HepG2 (cell line): Measurements from ENCODE around the gene SNRNP27. TPM values are rescaled to one million over a fixed set of nuclear protein-coding genes. Genes with fewer than 3 reads are reported as not detected.

Source experiments
- HNF1B ChIP-seq: sonication (generic); formaldehyde crosslinking; IDR thresholded peaks from 2 replicates; pipeline ENCODE4 v1.5.1; 2020; ENCODE audit warnings: mild to moderate bottlenecking, moderate library complexity, missing genetic modification reagents
- HNRNPK ChIP-seq: fragments of 200-400 bp; formaldehyde crosslinking; IDR thresholded peaks from 2 replicates; pipeline ENCODE4 v1.6.1; 2018; ENCODE audit warnings: low read length, low read depth, moderate library complexity, mild to moderate bottlenecking; ENCODE audit not compliant: poor library complexity, severe bottlenecking
- MBNL3 ChIP-seq: fragments of 250-450 bp; sonication (Bioruptor Pico); conservative IDR thresholded peaks from 2 replicates; pipeline ENCODE4 v1.8.0; 2022; ENCODE audit warnings: mild to moderate bottlenecking, inconsistent platforms
- MXD1 ChIP-seq: sonication (generic); formaldehyde crosslinking; IDR thresholded peaks from 2 replicates; pipeline ENCODE4 v1.4.0; 2020; ENCODE audit warnings: mild to moderate bottlenecking, missing genetic modification reagents
- MZF1 ChIP-seq: sonication (generic); formaldehyde crosslinking; IDR thresholded peaks from 2 replicates; pipeline ENCODE4 v1.8.1; 2023; ENCODE audit warnings: mild to moderate bottlenecking, missing genetic modification reagents, borderline replicate concordance
- NRL ChIP-seq: sonication (generic); formaldehyde crosslinking; IDR thresholded peaks from 2 replicates; pipeline ENCODE4 v1.5.0; 2020; ENCODE audit warnings: missing genetic modification reagents, mild to moderate bottlenecking, moderate library complexity, borderline replicate concordance
- RBM39 ChIP-seq: fragments of 200-400 bp; formaldehyde crosslinking; IDR thresholded peaks from one replicate; pipeline ENCODE4 v1.6.1; 2018; ENCODE audit warnings: antibody characterized with exemption, mild to moderate bottlenecking, low read depth, low read length; ENCODE audit not compliant: poor library complexity, severe bottlenecking
- REXO4 ChIP-seq: sonication (generic); formaldehyde crosslinking; IDR thresholded peaks from 2 replicates; pipeline ENCODE4 v1.8.0; 2022; ENCODE audit warnings: missing genetic modification reagents, mild to moderate bottlenecking, borderline replicate concordance
- TBX2 ChIP-seq: sonication (generic); formaldehyde crosslinking; IDR thresholded peaks from 2 replicates; pipeline ENCODE4 v1.5.0; 2020; ENCODE audit warnings: missing genetic modification reagents, mild to moderate bottlenecking, borderline replicate concordance
- TCF12 ChIP-seq, 2 experiments: fragments of 450-650 bp in 1 of 2; sonication (generic) in 1 of 2; formaldehyde crosslinking in 1 of 2; IDR thresholded peaks; 2 replicates each; pipeline versions ENCODE4 v1.6.1 to v1.8.0; 2017 to 2022; ENCODE audit warnings: antibody characterized with exemption in 1 of 2, mild to moderate bottlenecking in 1 of 2, missing genetic modification reagents in 1 of 2, moderate library complexity in 1 of 2
- ZBTB33 ChIP-seq: sonication (generic); formaldehyde crosslinking; IDR thresholded peaks from 2 replicates; pipeline ENCODE4 v1.4.0; 2020; ENCODE audit warnings: missing genetic modification reagents
- ZNF205 ChIP-seq: IDR thresholded peaks from 2 replicates; pipeline ENCODE4 v1.6.1; 2018; ENCODE audit warnings: missing biosample characterization, missing genetic modification reagents
- ZNF362 ChIP-seq: sonication (generic); formaldehyde crosslinking; IDR thresholded peaks from 2 replicates; pipeline ENCODE4 v1.4.0; 2020; ENCODE audit warnings: missing genetic modification reagents, mild to moderate bottlenecking, borderline replicate concordance
- ZNF446 ChIP-seq: sonication (generic); formaldehyde crosslinking; IDR thresholded peaks from 2 replicates; pipeline ENCODE4 v1.5.0; 2020; ENCODE audit warnings: mild to moderate bottlenecking, missing genetic modification reagents
- ZNF570 ChIP-seq: sonication (generic); formaldehyde crosslinking; IDR thresholded peaks from 2 replicates; pipeline ENCODE4 v1.4.0; 2020; ENCODE audit warnings: mild to moderate bottlenecking, missing genetic modification reagents, borderline replicate concordance
- ZNF619 ChIP-seq: sonication (generic); formaldehyde crosslinking; IDR thresholded peaks from 2 replicates; pipeline ENCODE4 v1.4.0; 2020; ENCODE audit warnings: mild to moderate bottlenecking, missing genetic modification reagents
- polyA plus RNA-seq, 8 experiments: library from polyadenylated mRNA; depleted of rRNA in 3 of 8; stranded (reverse) in 7 of 8; unstranded in 1 of 8; fragments of >200 nt; fragmentation: Illumina TruSeq in 4 of 8; extraction: Trizol in 4 of 8; gene quantifications; 2 replicates each; pipeline versions ENCODE4 v1.2.1 to v1.2.3, GENCODE V29; 2011 to 2016; ENCODE audit warnings: low read depth in 4 of 8, missing spikeins in 1 of 8, mixed read lengths in 1 of 8; ENCODE audit not compliant: insufficient read depth in 1 of 8
- total RNA-seq, 5 experiments: library from RNA; depleted of rRNA; stranded (reverse); fragments of >200 nt; fragmentation: Illumina TruSeq; extraction: Trizol; gene quantifications; 2 replicates each; pipeline ENCODE4 v1.2.3, GENCODE V29; 2016; ENCODE audit warnings: low read depth in 1 of 5
- TF ChIP-seq, protein P1 (sequence below): sonication (generic); formaldehyde crosslinking; IDR thresholded peaks from 2 replicates; pipeline ENCODE4 v1.8.0; 2022; ENCODE audit warnings: missing genetic modification reagents, mild to moderate bottlenecking, borderline replicate concordance

SNRNP27 gene
- total and polyA plus RNA-seq, 2 of the 13 experiments (the other 11 are each of a cell fraction or from before 2014, with no cell fraction given), result 49.8 to 54.6 TPM

GRCh38 chr2:69914950-69915945 lies 21.5 kb downstream of the SNRNP27 start, which contains the start of gene MXD1 (continued):
- TF ChIP-seq, protein P1, sequence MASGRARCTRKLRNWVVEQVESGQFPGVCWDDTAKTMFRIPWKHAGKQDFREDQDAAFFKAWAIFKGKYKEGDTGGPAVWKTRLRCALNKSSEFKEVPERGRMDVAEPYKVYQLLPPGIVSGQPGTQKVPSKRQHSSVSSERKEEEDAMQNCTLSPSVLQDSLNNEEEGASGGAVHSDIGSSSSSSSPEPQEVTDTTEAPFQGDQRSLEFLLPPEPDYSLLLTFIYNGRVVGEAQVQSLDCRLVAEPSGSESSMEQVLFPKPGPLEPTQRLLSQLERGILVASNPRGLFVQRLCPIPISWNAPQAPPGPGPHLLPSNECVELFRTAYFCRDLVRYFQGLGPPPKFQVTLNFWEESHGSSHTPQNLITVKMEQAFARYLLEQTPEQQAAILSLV (CRISPR knock-in tag), result peak; percentile 46; the same call in 1 of the 2 replicates
- peak; percentile 67 for TF ChIP-seq NRL (CRISPR knock-in tag)
- TF ChIP-seq ZBTB33 (CRISPR knock-in tag), result no peak
- TF ChIP-seq TBX2 (CRISPR knock-in tag), result peak; percentile 4; the same call in 1 of the 2 replicates
- peak; percentile 88 for TF ChIP-seq ZNF446 (CRISPR knock-in tag)
- peak; percentile 25; the same call in 1 of the 2 replicates for TF ChIP-seq HNF1B
- TF ChIP-seq MZF1 (CRISPR knock-in tag), result 0 out of 2 replicates have a peak, but pooled peaks have one; percentile 53
- no peak for TF ChIP-seq REXO4 (CRISPR knock-in tag)
- TF ChIP-seq TCF12 (IDR thresholded peaks at IDR 0.05), result no peak
- TF ChIP-seq TCF12 (CRISPR knock-in tag; IDR thresholded peaks at IDR 0.05), result 0 out of 2 replicates have a peak, but pooled peaks have one; percentile 24
- peak; percentile 5 for TF ChIP-seq HNRNPK
- TF ChIP-seq RBM39, result peak; percentile 11
- 0 out of 2 replicates have a peak, but pooled peaks have one; percentile 45 for TF ChIP-seq ZNF205
- TF ChIP-seq ZNF570, result no peak
- peak; percentile 86 for TF ChIP-seq MXD1 (CRISPR knock-in tag)
- TF ChIP-seq ZNF362, result no peak
- peak; percentile 68; the same call in 1 of the 2 replicates for TF ChIP-seq ZNF619 (CRISPR knock-in tag)
- no peak for TF ChIP-seq MBNL3 (CRISPR knock-in tag)
